Endothelial cell of umbilical vein (primary cell): Measurements from ENCODE around the gene SKAP1. TPM values are rescaled to one million over a fixed set of nuclear protein-coding genes. Genes with fewer than 3 reads are reported as not detected.

Experiments
- BruUV-seq: library from RNA; stranded (reverse); fragments of 400-500 nt; replicated peaks from 2 replicates; lab custom pipeline; 2021; lab: Mats Ljungman, UMichigan
- CTCF ChIA-PET: fragments of 300-600, 350-600 bp; sonication (Branson Sonifier 250); formaldehyde crosslinking; loops from one replicate; lab custom pipeline; 2021; ENCODE audit warnings: antibody characterized with exemption, inconsistent platforms; lab: Charles Lee
- POLR2A ChIA-PET: fragments of 300-600, 350-600 bp; sonication (Branson Sonifier 250); formaldehyde crosslinking; loops from one replicate; lab custom pipeline; 2021; ENCODE audit warnings: antibody characterized with exemption, inconsistent platforms; lab: Charles Lee
- DNase-seq: peaks from one replicate; pipeline ENCODE4 v3.0.0-alpha.2; 2011; ENCODE audit warnings: low read depth, low spot score
- FAIRE-seq: peaks from 2 replicates; lab custom pipeline; 2011; peaks lifted over from hg19 to GRCh38; lab: Jason Lieb, UNC
- H2AFZ ChIP-seq: 2 replicates; pipeline ENCODE4 v1.6.0; 2012; ENCODE audit warnings: low read depth, low read length, control low read depth, inconsistent platforms
- H3K27ac ChIP-seq: 2 replicates; pipeline ENCODE4 v1.5.1; 2011; ENCODE audit warnings: low read depth, mild to moderate bottlenecking, control low read depth, low read length, moderate library complexity; ENCODE audit not compliant: insufficient read depth
- H3K27me3 ChIP-seq, 2 experiments: 2 replicates each; pipeline versions ENCODE4 v1.6.0 to v1.6.1; 2011; ENCODE audit warnings: low read length in 2 of 2, mixed read lengths in 1 of 2; ENCODE audit not compliant: control insufficient read depth in 2 of 2, insufficient read depth in 2 of 2
- H3K36me3 ChIP-seq, 2 experiments: 2 replicates in 1 of 2; 3 replicates in 1 of 2; pipeline ENCODE4 v1.5.1; 2011; ENCODE audit warnings: low read length in 2 of 2, mild to moderate bottlenecking in 1 of 2, moderate library complexity in 1 of 2; ENCODE audit not compliant: control insufficient read depth in 2 of 2, insufficient read depth in 2 of 2; ENCODE audit errors: extremely low read depth in 1 of 2
- H3K4me1 ChIP-seq: 3 replicates; pipeline ENCODE4 v1.5.1; 2011; ENCODE audit warnings: mild to moderate bottlenecking, low read length; ENCODE audit not compliant: control insufficient read depth, insufficient read depth; ENCODE audit errors: extremely low read depth
- H3K4me2 ChIP-seq: 2 replicates; pipeline ENCODE4 v1.6.1; 2011; ENCODE audit warnings: low read length, control low read depth, mixed read lengths; ENCODE audit not compliant: insufficient read depth
- H3K4me3 ChIP-seq, 3 experiments: fragments of 200-600 bp in 1 of 3; sonication (generic), shearing (Covaris generic) in 1 of 3; replicated peaks in 1 of 3; 2 replicates each; pipeline ENCODE4 v1.5.1; 2011 to 2016; ENCODE audit warnings: control low read depth in 3 of 3, low read length in 3 of 3, mild to moderate bottlenecking in 2 of 3, inconsistent platforms in 1 of 3, low read depth in 1 of 3, moderate library complexity in 1 of 3; ENCODE audit not compliant: insufficient read depth in 1 of 3
- H3K79me2 ChIP-seq: 2 replicates; pipeline ENCODE4 v1.6.0; 2012; ENCODE audit warnings: low read length, inconsistent platforms; ENCODE audit not compliant: control insufficient read depth, insufficient read depth
- H3K9ac ChIP-seq: replicated peaks from 2 replicates; pipeline ENCODE3; 2011; ENCODE audit warnings: low read length, control low read depth; ENCODE audit not compliant: insufficient read depth; ENCODE audit errors: extremely low read depth
- H3K9me1 ChIP-seq: replicated peaks from 3 replicates; pipeline ENCODE4 v1.6.0; 2011; ENCODE audit warnings: mild to moderate bottlenecking, low read length; ENCODE audit not compliant: control insufficient read depth, insufficient read depth; ENCODE audit errors: extremely low read depth
- H3K9me3 ChIP-seq: replicated peaks from 2 replicates; pipeline ENCODE4 v1.5.1; 2012; ENCODE audit warnings: low read length, inconsistent platforms; ENCODE audit not compliant: control insufficient read depth, insufficient read depth
- H4K20me1 ChIP-seq: replicated peaks from 2 replicates; pipeline ENCODE3; 2011; ENCODE audit warnings: mild to moderate bottlenecking, low read length; ENCODE audit not compliant: control insufficient read depth, insufficient read depth; ENCODE audit errors: extremely low read depth
- EZH2 ChIP-seq: IDR thresholded peaks from 2 replicates; pipeline ENCODE4 v1.6.1; 2012; ENCODE audit warnings: borderline replicate concordance, low read depth, mild to moderate bottlenecking, moderate library complexity, low read length, inconsistent platforms; ENCODE audit not compliant: severe bottlenecking
- FOS ChIP-seq: IDR thresholded peaks from 2 replicates; pipeline ENCODE4 v1.6.1; 2011; ENCODE audit warnings: mild to moderate bottlenecking, low read length, moderate library complexity, borderline replicate concordance; ENCODE audit not compliant: insufficient read depth
- GATA2 ChIP-seq: IDR thresholded peaks from 2 replicates; pipeline ENCODE4 v1.7.0; 2011; ENCODE audit warnings: low read depth, mild to moderate bottlenecking, moderate library complexity, mixed read lengths, low read length; ENCODE audit not compliant: insufficient read length, insufficient read depth
- JUN ChIP-seq: IDR thresholded peaks from 2 replicates; pipeline ENCODE4 v1.6.1; 2011; ENCODE audit warnings: borderline replicate concordance, low read depth; ENCODE audit not compliant: insufficient read length, insufficient read depth
- MYC ChIP-seq: IDR thresholded peaks from one replicate; pipeline ENCODE4 v1.6.1; 2011; ENCODE audit warnings: mild to moderate bottlenecking, low read depth, low read length
- POLR2A ChIP-seq: IDR thresholded peaks from 2 replicates; pipeline ENCODE4 v1.6.1; 2012; ENCODE audit warnings: low read depth, mild to moderate bottlenecking, control low read depth, low read length
- POLR2AphosphoS5 ChIP-seq: IDR thresholded peaks from 2 replicates; pipeline ENCODE4 v1.6.1; 2012; ENCODE audit warnings: low read depth, mild to moderate bottlenecking, control low read depth, low read length, moderate library complexity; ENCODE audit not compliant: insufficient read depth
- dilution Hi-C: fragments of 300-500 bp; cut with MboI; formaldehyde crosslinking; loops from one replicate; pipeline ENCODE4 v1.15.0; 2019; ENCODE audit warnings: low sequenced_read_pairs; ENCODE audit not compliant: extremely low pct_ligation_motif_present
- intact Hi-C: fragments of 100-400 bp; cut with micrococcal nuclease; formaldehyde crosslinking; loops from one replicate; pipeline ENCODE4 v1.10.0; 2022
- polyA plus RNA-seq, 4 experiments: library from polyadenylated mRNA; depleted of rRNA in 3 of 4; stranded (reverse) in 3 of 4; unstranded in 1 of 4; fragments of >200 nt; gene quantifications; 2 replicates each; pipeline versions ENCODE4 v1.2.1 to v1.2.3, GENCODE V29; 2011 to 2012; ENCODE audit warnings: missing spikeins in 1 of 4
- total RNA-seq: library from RNA; stranded (reverse); gene quantifications from 2 replicates; pipeline ENCODE4 v1.2.3, GENCODE V29; 2021
- TF ChIP-seq, protein P1 (sequence below), 2 donors: IDR thresholded peaks; 1 replicate in 1 of 2; 2 replicates in 1 of 2; pipeline ENCODE4 v1.5.1; 2011; ENCODE audit warnings: low read length in 2 of 2, mild to moderate bottlenecking in 2 of 2, moderate library complexity in 2 of 2, control low read depth in 1 of 2, inconsistent platforms in 1 of 2, low read depth in 1 of 2; ENCODE audit not compliant: insufficient read depth in 1 of 2; ENCODE audit errors: extremely low read depth in 1 of 2
- TF ChIP-seq, protein P2 (sequence below): IDR thresholded peaks from 2 replicates; pipeline ENCODE4 v1.6.1; 2011; ENCODE audit not compliant: insufficient read depth, insufficient read length

Gene SKAP1
- total and polyA plus RNA-seq, 2 donors (not counting 3 experiments of a cell fraction or from before 2014, with no cell fraction given) = 0.75 TPM; not detected in 1

GRCh38 chr17:48420823-48421222, 9.2 kb downstream of the SKAP1 start:
- H3K9ac ChIP-seq = no peak overlapping the region
- CTCF ChIA-PET = interaction anchor here (0.7 to 1.2 kb wide), 2 partner anchors 36 to 290 kb away, joined by 3 to 4 read pairs; no protein-coding TSS in a partner anchor
- POLR2A ChIA-PET = no interaction called here
- intact Hi-C loops (no loop called here), dilution Hi-C loops (no loop called here)
- peaks cover 18 to 20% of the 10 kb centered on the region in 2 experiments for H3K27me3 ChIP-seq
- H3K9me3 ChIP-seq = no peaks in the 10 kb centered on the region
- H2AFZ ChIP-seq = no peak overlapping the region
- H3K79me2 ChIP-seq = no peaks in the 10 kb centered on the region
- no peak overlapping the region for H3K4me2 ChIP-seq
- no peaks in the 10 kb centered on the region for H4K20me1 ChIP-seq
- no peak overlapping the region for H3K4me3 ChIP-seq
- H3K4me1 ChIP-seq = peaks cover 2% of the 10 kb centered on the region
- BruUV-seq = no TSS peak
- H3K36me3 ChIP-seq = no peaks in the 10 kb centered on the region
- H3K9me1 ChIP-seq = no peaks in the 10 kb centered on the region
- FAIRE-seq (no peak), DNase-seq (no peak)
- TF ChIP-seq POLR2A (no peak), FOS (no peak), MYC (no peak), JUN (no peak)
- TF ChIP-seq, protein P1, sequence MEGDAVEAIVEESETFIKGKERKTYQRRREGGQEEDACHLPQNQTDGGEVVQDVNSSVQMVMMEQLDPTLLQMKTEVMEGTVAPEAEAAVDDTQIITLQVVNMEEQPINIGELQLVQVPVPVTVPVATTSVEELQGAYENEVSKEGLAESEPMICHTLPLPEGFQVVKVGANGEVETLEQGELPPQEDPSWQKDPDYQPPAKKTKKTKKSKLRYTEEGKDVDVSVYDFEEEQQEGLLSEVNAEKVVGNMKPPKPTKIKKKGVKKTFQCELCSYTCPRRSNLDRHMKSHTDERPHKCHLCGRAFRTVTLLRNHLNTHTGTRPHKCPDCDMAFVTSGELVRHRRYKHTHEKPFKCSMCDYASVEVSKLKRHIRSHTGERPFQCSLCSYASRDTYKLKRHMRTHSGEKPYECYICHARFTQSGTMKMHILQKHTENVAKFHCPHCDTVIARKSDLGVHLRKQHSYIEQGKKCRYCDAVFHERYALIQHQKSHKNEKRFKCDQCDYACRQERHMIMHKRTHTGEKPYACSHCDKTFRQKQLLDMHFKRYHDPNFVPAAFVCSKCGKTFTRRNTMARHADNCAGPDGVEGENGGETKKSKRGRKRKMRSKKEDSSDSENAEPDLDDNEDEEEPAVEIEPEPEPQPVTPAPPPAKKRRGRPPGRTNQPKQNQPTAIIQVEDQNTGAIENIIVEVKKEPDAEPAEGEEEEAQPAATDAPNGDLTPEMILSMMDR (IDR thresholded peaks at IDR 0.05; ENCODE audit: extremely low read depth in 1 of 2, insufficient read depth in 1 of 2, low read depth in 1 of 2, low read length in 2 of 2) = no peak
- no peak overlapping the region for H3K27ac ChIP-seq

DNA sequence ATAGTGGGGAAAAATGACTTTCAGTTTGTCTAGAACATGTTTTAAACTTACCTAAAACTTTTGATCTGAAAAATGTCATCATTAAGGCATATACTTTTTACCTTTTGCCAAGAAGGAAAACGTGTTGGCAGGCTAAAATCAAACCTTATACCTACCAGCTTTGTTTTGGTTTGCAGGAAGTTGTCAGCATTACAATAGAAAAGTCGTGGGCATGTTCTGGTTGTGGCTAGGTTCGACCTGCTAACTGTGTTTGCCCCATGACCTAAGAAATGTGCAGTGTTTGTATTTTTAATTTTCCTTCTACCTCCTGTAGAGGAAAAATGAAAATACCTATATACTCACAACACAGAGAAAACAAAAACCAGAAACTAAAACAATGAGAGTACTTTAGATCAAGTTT, 13.0 kb downstream of the SKAP1 start:
- Histone ChIP-seq H3K4me1 (no peaks in the 10 kb centered on the region), H3K4me3 (no peak overlapping the region), H3K27ac (no peak overlapping the region), H3K36me3 (no peaks in the 10 kb centered on the region), H3K9ac (no peak overlapping the region), H2AFZ (no peak overlapping the region), H3K79me2 (no peaks in the 10 kb centered on the region), H3K9me1 (no peaks in the 10 kb centered on the region), H3K27me3 (peaks cover 48 to 51% of the 10 kb centered on the region in 2 experiments), H4K20me1 (no peaks in the 10 kb centered on the region), H3K9me3 (no peaks in the 10 kb centered on the region), H3K4me2 (no peak overlapping the region)
- ChIA-PET POLR2A (no interaction called here), CTCF (interaction anchor here (0.7 to 1.0 kb wide), 2 partner anchors 59 to 65 kb away, joined by 3 read pairs; no protein-coding TSS in a partner anchor)
- intact Hi-C loops (no loop called here), dilution Hi-C loops (no loop called here)
- TF ChIP-seq, protein P2, sequence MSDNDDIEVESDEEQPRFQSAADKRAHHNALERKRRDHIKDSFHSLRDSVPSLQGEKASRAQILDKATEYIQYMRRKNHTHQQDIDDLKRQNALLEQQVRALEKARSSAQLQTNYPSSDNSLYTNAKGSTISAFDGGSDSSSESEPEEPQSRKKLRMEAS = no peak
- TF ChIP-seq FOS = no peak
- TF ChIP-seq MYC = no peak
- no peak for TF ChIP-seq JUN
- no peak for TF ChIP-seq POLR2A
- no peak for TF ChIP-seq POLR2AphosphoS5
- no peak for TF ChIP-seq EZH2
- TF ChIP-seq, protein P1 (IDR thresholded peaks at IDR 0.05; ENCODE audit: extremely low read depth in 1 of 2, insufficient read depth in 1 of 2, low read depth in 1 of 2, low read length in 2 of 2) = no peak
- no peak for TF ChIP-seq GATA2
- BruUV-seq = no TSS peak
- FAIRE-seq (no peak), DNase-seq (no peak)
